Measurements from ENCODE around the gene NIT1.
A peak's percentile ranks its signal among the peaks of the same experiment; 100 is the strongest.

The NIT1 gene

GRCh38 chr1:161166669-161167548 lies 49.0 kb downstream of the NIT1 start:
- Histone ChIP-seq H3K4me2 (peak overlapping the region; percentile 94 to 100 (median 98)), H3K4me3 (peak overlapping the region; percentile 65 to 80 (median 75)), H3K27me3 (no peaks in the 10 kb centered on the region), H3K9me3 (replicated peaks in 1 of 11) (no peaks in the 10 kb centered on the region), H3K9ac (peak overlapping the region; percentile 74 to 91 (median 82)), H3K4me1 (peaks cover 25 to 53% (median 33%) of the 10 kb centered on the region in 10 experiments), H3K27ac (peak overlapping the region; percentile 59 to 92 (median 69)), H4K20me1 (peaks cover 0 to 6% (median 0%) of the 10 kb centered on the region in 11 experiments; a peak in 2 of 22 replicates), H3K36me3 (peaks cover 36 to 72% (median 60%) of the 10 kb centered on the region in 11 experiments)
- no peak for TF ChIP-seq Cebpa-rat (IDR thresholded peaks at IDR 0.05)

- H3K9ac ChIP-seq: peak overlapping the region in 1 of 11 experiments; percentile 17; a peak in 1 of 22 replicates
- peaks cover 0 to 7% (median 0%) of the 10 kb centered on the region in 11 experiments; a peak in 2 of 22 replicates for H4K20me1 ChIP-seq
- no peaks in the 10 kb centered on the region for H3K27me3 ChIP-seq
- H3K4me2 ChIP-seq: no peak overlapping the region
- peaks cover 23 to 43% (median 28%) of the 10 kb centered on the region in 10 experiments for H3K4me1 ChIP-seq
- no peak overlapping the region for H3K27ac ChIP-seq
- H3K4me3 ChIP-seq: no peak overlapping the region
- TF ChIP-seq Cebpa-rat (IDR thresholded peaks at IDR 0.05): no peak
- no peaks in the 10 kb centered on the region for H3K9me3 ChIP-seq (replicated peaks in 1 of 11)
- H3K36me3 ChIP-seq: peaks cover 47 to 72% (median 62%) of the 10 kb centered on the region in 11 experiments
Observed at GRCh38 chr1:161168906-161169305, 51.0 kb downstream of the NIT1 start.
